K562 (cell line): Measurements from ENCODE around the gene KIF26B. TPM values are rescaled to one million over a fixed set of nuclear protein-coding genes. Genes with fewer than 3 reads are reported as not detected.

ENCODE experiments used
- ATAC-seq: fragments of 200-7000 bp; cut with Tn5 transposase; 3 replicates; pipeline ENCODE4 v1.9.1; 2020; ENCODE audit warnings: moderate library complexity
- BruUV-seq: library from RNA; stranded (reverse); fragments of 400-500 nt; replicated peaks from 2 replicates; lab custom pipeline; 2021; lab: Mats Ljungman, UMichigan
- CTCF ChIA-PET: fragments of 300-600 bp; formaldehyde crosslinking; extraction: SDS; loops from one replicate; lab custom pipeline; 2021; ENCODE audit warnings: low intra/inter-chr PET ratio; lab: Yijun Ruan, JAX
- POLR2A ChIA-PET: fragments of 300-600, 350-650 bp; sonication (Branson Sonifier 250); formaldehyde crosslinking; extraction: SDS; loops from one replicate; lab custom pipeline; 2021; ENCODE audit warnings: antibody characterized with exemption, inconsistent platforms; lab: Yijun Ruan, JAX
- DNase-seq, 4 experiments: peaks; one replicate each; pipeline versions ENCODE4 v3.0.0 to v3.0.0-alpha.2; 2011 to 2018; ENCODE audit warnings: low spot score in 3 of 4, mixed read lengths in 3 of 4; ENCODE audit errors: extremely low read depth in 1 of 4
- FAIRE-seq: peaks from 2 replicates; lab custom pipeline; 2011; peaks lifted over from hg19 to GRCh38; lab: Jason Lieb, UNC
- H2AFZ ChIP-seq: 2 replicates; pipeline ENCODE4 v1.6.0; 2011; ENCODE audit warnings: low read depth, low read length, control low read depth, inconsistent platforms
- H3K27ac ChIP-seq: fragments of 200-600 bp; 3 replicates; pipeline ENCODE4 v1.8.0; 2011; ENCODE audit warnings: low read depth, mild to moderate bottlenecking, control low read depth, inconsistent platforms, low read length, moderate library complexity, mixed read lengths; ENCODE audit errors: extremely low read depth
- H3K27me3 ChIP-seq, 2 experiments: fragments of 300-600 bp in 1 of 2; 2 replicates in 1 of 2; 3 replicates in 1 of 2; pipeline versions ENCODE4 v1.6.0 to v1.8.0; 2011; ENCODE audit warnings: inconsistent platforms in 2 of 2, low read length in 2 of 2, mild to moderate bottlenecking in 1 of 2, mixed read lengths in 1 of 2, moderate library complexity in 1 of 2; ENCODE audit not compliant: control insufficient read depth in 2 of 2, insufficient read depth in 2 of 2
- H3K36me3 ChIP-seq: fragments of 300-600 bp; 3 replicates; pipeline ENCODE4 v1.8.0; 2011; ENCODE audit warnings: mild to moderate bottlenecking, low read length, inconsistent platforms; ENCODE audit not compliant: control insufficient read depth, insufficient read depth
- H3K4me1 ChIP-seq, 2 experiments: fragments of 200-600 bp in 1 of 2; replicated peaks in 1 of 2; 2 replicates in 1 of 2; 3 replicates in 1 of 2; pipeline versions ENCODE4 v1.5.1 to v1.8.0; 2011; ENCODE audit warnings: inconsistent platforms in 2 of 2, low read length in 2 of 2, mild to moderate bottlenecking in 1 of 2, mixed read lengths in 1 of 2, moderate library complexity in 1 of 2; ENCODE audit not compliant: control insufficient read depth in 2 of 2, insufficient read depth in 2 of 2
- H3K4me2 ChIP-seq: 2 replicates; pipeline ENCODE4 v1.6.1; 2011; ENCODE audit warnings: low read length, control low read depth, inconsistent platforms, mixed read lengths; ENCODE audit not compliant: insufficient read depth
- H3K4me3 ChIP-seq: fragments of 200-600 bp; sonication (generic), shearing (Covaris generic); 2 replicates; pipeline ENCODE4 v1.5.1; 2016; ENCODE audit warnings: control low read depth, inconsistent platforms
- H3K79me2 ChIP-seq: fragments of 200-600 bp; 3 replicates; pipeline ENCODE4 v1.8.0; 2011; ENCODE audit warnings: low read length, inconsistent platforms; ENCODE audit not compliant: control insufficient read depth, insufficient read depth
- H3K9ac ChIP-seq, 2 experiments: 2 replicates each; pipeline versions ENCODE4 v1.6.0 to v1.6.1; 2011; ENCODE audit warnings: low read depth in 2 of 2, low read length in 2 of 2, control low read depth in 1 of 2, inconsistent platforms in 1 of 2, mild to moderate bottlenecking in 1 of 2, mixed read lengths in 1 of 2; ENCODE audit not compliant: insufficient read depth in 1 of 2
- H3K9me1 ChIP-seq: one replicate; pipeline ENCODE4 v1.6.0; 2011; ENCODE audit warnings: inconsistent platforms, mild to moderate bottlenecking, low read length, moderate library complexity; ENCODE audit not compliant: control insufficient read depth, insufficient read depth
- H3K9me3 ChIP-seq: replicated peaks from 2 replicates; pipeline ENCODE4 v1.5.1; 2011; ENCODE audit warnings: low read depth, low read length, inconsistent platforms; ENCODE audit not compliant: control insufficient read depth, insufficient read depth
- H4K20me1 ChIP-seq: replicated peaks from 2 replicates; pipeline ENCODE4 v1.6.1; 2011; ENCODE audit warnings: low read length, inconsistent platforms, mixed read lengths; ENCODE audit not compliant: control insufficient read depth, insufficient read depth
- BCOR ChIP-seq: fragments of 450-650 bp; IDR thresholded peaks from 2 replicates; pipeline ENCODE4 v1.6.1; 2016
- EWSR1 ChIP-seq: fragments of 450-650 bp; IDR thresholded peaks from 2 replicates; pipeline ENCODE4 v1.6.1; 2018; ENCODE audit warnings: borderline replicate concordance, mild to moderate bottlenecking, low read depth, moderate library complexity; ENCODE audit not compliant: partially characterized antibody
- LARP7 ChIP-seq: fragments of 450-650 bp; IDR thresholded peaks from 2 replicates; pipeline ENCODE4 v1.6.1; 2016
- MEIS2 ChIP-seq: fragments of 450-650 bp; IDR thresholded peaks from 2 replicates; pipeline ENCODE4 v1.6.1; 2014; ENCODE audit warnings: mild to moderate bottlenecking; ENCODE audit not compliant: partially characterized antibody
- PHTF2 ChIP-seq: fragments of 250-450 bp; sonication (Bioruptor Pico); IDR thresholded peaks from 2 replicates; pipeline ENCODE4 v1.5.0; 2021; ENCODE audit warnings: mild to moderate bottlenecking
- PRPF4 ChIP-seq: fragments of 200-400 bp; formaldehyde crosslinking; IDR thresholded peaks from one replicate; pipeline ENCODE4 v1.6.1; 2017; ENCODE audit warnings: low read length, low read depth, mild to moderate bottlenecking; ENCODE audit not compliant: insufficient read depth, poor library complexity, severe bottlenecking
- RBM17 ChIP-seq: fragments of 200-400 bp; formaldehyde crosslinking; IDR thresholded peaks from 2 replicates; pipeline ENCODE4 v1.6.1; 2017; ENCODE audit warnings: low read depth, mild to moderate bottlenecking, low read length, borderline replicate concordance
- SMAD3 ChIP-seq: fragments of 450-650 bp; formaldehyde crosslinking; conservative IDR thresholded peaks from 2 replicates; pipeline ENCODE4 v1.4.0; 2020; ENCODE audit warnings: mild to moderate bottlenecking
- SRSF9 ChIP-seq: fragments of 200-400 bp; formaldehyde crosslinking; IDR thresholded peaks from 2 replicates; pipeline ENCODE4 v1.6.1; 2017; ENCODE audit warnings: low read depth, low read length, borderline replicate concordance
- XRCC5 ChIP-seq: fragments of 200-400 bp; formaldehyde crosslinking; IDR thresholded peaks from 2 replicates; pipeline ENCODE4 v1.6.1; 2017; ENCODE audit warnings: low read depth, mild to moderate bottlenecking, low read length
- ZBTB2 ChIP-seq: fragments of 450-650 bp; IDR thresholded peaks from 2 replicates; pipeline ENCODE4 v1.6.1; 2016; ENCODE audit warnings: antibody characterized with exemption
- ZNF395 ChIP-seq: fragments of 200-800 bp; sonication (Bioruptor generic); IDR thresholded peaks from 2 replicates; pipeline ENCODE4 v1.6.1; 2017; ENCODE audit warnings: missing genetic modification characterization, missing compliant biosample characterization
- ZNF696 ChIP-seq: fragments of 250-450 bp; sonication (Bioruptor Pico); conservative IDR thresholded peaks from 2 replicates; pipeline ENCODE4 v1.4.0; 2020; ENCODE audit warnings: mild to moderate bottlenecking, moderate library complexity
- ZNF785 ChIP-seq: fragments of 250-450 bp; sonication (Bioruptor Pico); IDR thresholded peaks from 2 replicates; pipeline ENCODE4 v1.4.0; 2020; ENCODE audit warnings: mild to moderate bottlenecking
- WGBS: fragments of 100-300 bp; shearing (Covaris generic); methylation state at CpG from one replicate; pipeline ENCODE4 v1.1.6; 2016; ENCODE audit warnings: low coverage, mixed read lengths; ENCODE audit not compliant: insufficient coverage; ENCODE audit errors: missing lambda C conversion rate; 5-methylcytosine and 5-hydroxymethylcytosine counted together
- in situ Hi-C: fragments of 300-500 bp; cut with MboI; formaldehyde crosslinking; loops from 4 replicates; pipeline ENCODE4 v1.15.0; 2018; ENCODE audit warnings: inconsistent platforms, mixed read lengths
- intact Hi-C: fragments of 100-400 bp; cut with micrococcal nuclease; formaldehyde crosslinking; loops from 2 replicates; pipeline ENCODE4 v1.14.2; 2022
- polyA plus RNA-seq, 8 experiments: library from polyadenylated mRNA; depleted of rRNA in 4 of 8; stranded (reverse) in 5 of 8; unstranded in 3 of 8; fragments of >200 nt; fragmentation: Nextera tagmentation in 2 of 8; fragmentation: Illumina TruSeq in 1 of 8; extraction: Ambion mirVana in 2 of 8; extraction: Trizol in 1 of 8; gene quantifications; 2 replicates each; pipeline versions ENCODE4 v1.2.1 to v1.2.3, GENCODE V29; 2011 to 2014; ENCODE audit warnings: inconsistent platforms in 1 of 8, missing spikeins in 1 of 8
- total RNA-seq, 7 experiments: library from RNA; depleted of rRNA in 6 of 7; stranded (reverse); fragments of >200 nt in 6 of 7; fragmentation: Illumina TruSeq in 2 of 7; extraction: Trizol in 2 of 7; gene quantifications; 2 replicates each; pipeline versions ENCODE4 v1.2.1 to v1.2.3, GENCODE V29; 2011 to 2021; ENCODE audit warnings: low replicate concordance in 1 of 7

KIF26B gene
- total and polyA plus RNA-seq, 9 of the 15 experiments (the other 6 are each of a cell fraction or from before 2014, with no cell fraction given), result 0.02 to 0.08 (median 0.03) TPM; not detected in 6

GRCh38 chr1:245489838-245490237 lies 335.1 kb downstream of the KIF26B start:
- ChIA-PET POLR2A (no interaction called here), CTCF (no interaction called here)
- H3K9ac ChIP-seq, result no peak overlapping the region
- H3K4me2 ChIP-seq, result no peak overlapping the region
- no peak overlapping the region for H3K27ac ChIP-seq
- in situ Hi-C loops (no loop called here), intact Hi-C loops (no loop called here)
- H3K4me3 ChIP-seq, result no peak overlapping the region
- FAIRE-seq (no peak), DNase-seq (no peak), ATAC-seq (no peak)
- no peak overlapping the region for H2AFZ ChIP-seq
- H3K27me3 ChIP-seq, result peaks cover 18 to 39% of the 10 kb centered on the region in 2 experiments; a peak in 3 of 5 replicates
- no peaks in the 10 kb centered on the region for H3K9me3 ChIP-seq
- no peaks in the 10 kb centered on the region for H3K4me1 ChIP-seq
- no TSS peak for BruUV-seq
- no peaks in the 10 kb centered on the region for H3K36me3 ChIP-seq
- 0% methylated on average over 2 of the region's 2 CpGs for whole genome bisulfite sequencing
- no peaks in the 10 kb centered on the region for H4K20me1 ChIP-seq
- no peaks in the 10 kb centered on the region for H3K79me2 ChIP-seq
- TF ChIP-seq ZNF696 (CRISPR knock-in tag), result no peak
- TF ChIP-seq XRCC5, result no peak
- TF ChIP-seq SRSF9, result no peak
- TF ChIP-seq SMAD3, result no peak
- TF ChIP-seq LARP7, result no peak
- no peak for TF ChIP-seq RBM17
- TF ChIP-seq PHTF2 (CRISPR knock-in tag), result no peak
- TF ChIP-seq ZBTB2, result no peak
- no peak for TF ChIP-seq ZNF395 (CRISPR knock-in tag)
- TF ChIP-seq BCOR, result no peak
- TF ChIP-seq MEIS2, result no peak
- TF ChIP-seq EWSR1, result no peak
- no peak for TF ChIP-seq ZNF785
- no peak for TF ChIP-seq PRPF4
- H3K9me1 ChIP-seq, result no peaks in the 10 kb centered on the region
